Activated T-helper 17 cell treated with anti-CD3 and anti-CD28 coated beads, Interleukin-2, amount 50 U/mL, for 72 hours (primary cell): Measurements from ENCODE around the gene RINL. TPM values are rescaled to one million over a fixed set of nuclear protein-coding genes. Genes with fewer than 3 reads are reported as not detected.

Source experiments
- ATAC-seq: fragments of 150-1000 bp; cut with Tn5 transposase; replicated peaks from 2 replicates; pipeline ENCODE4 v1.10.0; 2021; ENCODE audit warnings: mild to moderate bottlenecking, moderate library complexity
- H3K27ac Mint-ChIP-seq: one replicate; pipeline ENCODE4 v1.8.0; 2022; ENCODE audit warnings: mixed read lengths
- H3K27me3 Mint-ChIP-seq: one replicate; pipeline ENCODE4 v1.8.0; 2022; ENCODE audit warnings: mixed read lengths
- H3K36me3 Mint-ChIP-seq: one replicate; pipeline ENCODE4 v1.8.0; 2022; ENCODE audit warnings: low read depth, mild to moderate bottlenecking, mixed read lengths
- H3K4me1 Mint-ChIP-seq: one replicate; pipeline ENCODE4 v1.8.0; 2022; ENCODE audit warnings: mixed read lengths
- H3K4me3 Mint-ChIP-seq: one replicate; pipeline ENCODE4 v1.8.0; 2022; ENCODE audit warnings: mild to moderate bottlenecking, mixed read lengths
- H3K9me3 Mint-ChIP-seq: one replicate; pipeline ENCODE4 v1.8.0; 2022; ENCODE audit warnings: mixed read lengths
- total RNA-seq, 2 donors: library from RNA; stranded (reverse); gene quantifications; one replicate each; pipeline ENCODE4 v1.2.3, GENCODE V29; 2022

The RINL gene
- total RNA-seq, 2 donors from 2014 or later, result 92.3 to 156 TPM

DNA sequence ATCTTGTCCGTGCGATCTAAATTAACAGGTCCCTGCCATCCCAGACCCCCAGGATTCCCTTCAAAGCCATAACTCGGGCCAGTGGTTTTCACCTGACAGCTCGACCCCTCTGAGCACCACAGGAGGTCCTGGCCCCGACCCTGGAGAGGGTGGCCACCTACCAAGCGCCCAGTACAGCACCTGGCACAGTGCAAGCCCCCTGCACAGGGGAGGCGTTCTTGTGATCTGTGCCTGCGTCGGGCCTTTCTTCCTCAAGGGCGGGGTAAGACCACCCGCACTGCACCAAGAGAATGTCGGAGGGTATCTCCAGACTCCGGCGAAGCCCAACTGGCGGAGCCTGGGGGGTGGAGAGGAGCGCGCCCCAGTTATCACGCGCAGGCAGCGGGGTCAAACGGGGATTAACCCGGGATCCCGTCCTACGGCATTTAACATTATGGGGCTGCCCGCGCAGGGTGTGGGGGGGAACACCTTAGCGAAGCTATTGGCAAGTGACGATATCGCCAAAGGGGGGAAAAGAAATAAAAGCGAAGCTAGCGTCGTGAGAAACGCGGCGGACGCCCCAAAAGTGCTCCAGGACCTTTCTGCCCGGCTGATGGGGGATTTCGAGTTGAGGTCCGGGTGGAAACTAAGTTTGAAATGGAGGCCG lies 27.0 kb downstream of the RINL start:
- ATAC-seq, result no peak
- Mint-ChIP-seq H3K4me3 (peak overlapping the region; percentile 99), H3K9me3 (no peaks in the 10 kb centered on the region), H3K36me3 (peaks cover 55% of the 10 kb centered on the region), H3K27ac (peak overlapping the region; percentile 99), H3K27me3 (no peaks in the 10 kb centered on the region), H3K4me1 (peaks cover 10% of the 10 kb centered on the region)

- Mint-ChIP-seq H3K36me3 (peaks cover 61% of the 10 kb centered on the region), H3K4me3 (peak overlapping the region; percentile 99), H3K9me3 (no peaks in the 10 kb centered on the region), H3K27me3 (no peaks in the 10 kb centered on the region), H3K4me1 (peaks cover 16% of the 10 kb centered on the region), H3K27ac (peak overlapping the region; percentile 99)
- ATAC-seq, result peak; percentile 81
Observed at GRCh38 chr19:38850436-38850975, 27.6 kb downstream of the RINL start.

DNA sequence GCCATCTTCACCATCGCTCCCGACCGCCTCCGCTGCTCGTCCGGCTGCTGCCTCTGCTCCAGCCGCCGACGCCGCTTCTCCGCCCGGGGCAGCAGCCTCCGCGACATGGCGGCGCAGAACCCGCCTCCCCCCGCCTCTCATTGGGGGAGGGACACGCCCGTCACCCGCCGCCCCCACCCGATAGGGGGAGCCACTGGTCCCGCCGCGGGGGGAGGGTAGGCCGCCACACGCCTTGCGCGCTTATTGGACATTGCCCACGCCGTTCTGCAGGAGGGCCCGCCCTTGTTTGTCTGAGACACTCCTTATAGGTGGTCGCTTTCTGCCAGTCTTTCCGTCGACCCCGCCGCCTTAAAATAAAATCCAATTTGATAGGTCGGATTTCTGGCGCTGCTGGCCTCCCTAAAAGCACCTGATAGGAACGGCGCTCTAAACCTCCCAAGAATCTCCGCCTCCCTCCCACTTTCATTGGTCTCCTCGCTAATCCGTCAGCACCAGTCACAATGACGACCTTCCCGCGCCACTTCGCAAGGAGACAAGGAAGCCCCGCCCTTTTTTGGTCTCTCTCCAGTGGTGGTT lies 28.1 kb downstream of the RINL start, which contains the start of gene HNRNPL:
HNRNPL (minus strand) TSS at position 127 of the 576 bp plus-strand sequence; CDS start at position 107, 20 bp downstream.
- Mint-ChIP-seq H3K9me3 (no peaks in the 10 kb centered on the region), H3K4me1 (peaks cover 21% of the 10 kb centered on the region), H3K27me3 (no peaks in the 10 kb centered on the region), H3K4me3 (peak within 1 kb of the TSS; percentile 99), H3K36me3 (peaks cover 66% of the 10 kb centered on the region), H3K27ac (peak within 1 kb of the TSS; percentile 99)
- peak; percentile 70 for ATAC-seq

GRCh38 chr19:38849147-38849859 lies 28.8 kb downstream of the RINL start:
- H3K27ac Mint-ChIP-seq, result peak overlapping the region; percentile 99
- H3K4me3 Mint-ChIP-seq, result peak overlapping the region; percentile 99
- H3K9me3 Mint-ChIP-seq, result no peaks in the 10 kb centered on the region
- H3K27me3 Mint-ChIP-seq, result no peaks in the 10 kb centered on the region
- H3K36me3 Mint-ChIP-seq, result peaks cover 73% of the 10 kb centered on the region
- ATAC-seq, result peak; percentile 30
- peaks cover 25% of the 10 kb centered on the region for H3K4me1 Mint-ChIP-seq

DNA sequence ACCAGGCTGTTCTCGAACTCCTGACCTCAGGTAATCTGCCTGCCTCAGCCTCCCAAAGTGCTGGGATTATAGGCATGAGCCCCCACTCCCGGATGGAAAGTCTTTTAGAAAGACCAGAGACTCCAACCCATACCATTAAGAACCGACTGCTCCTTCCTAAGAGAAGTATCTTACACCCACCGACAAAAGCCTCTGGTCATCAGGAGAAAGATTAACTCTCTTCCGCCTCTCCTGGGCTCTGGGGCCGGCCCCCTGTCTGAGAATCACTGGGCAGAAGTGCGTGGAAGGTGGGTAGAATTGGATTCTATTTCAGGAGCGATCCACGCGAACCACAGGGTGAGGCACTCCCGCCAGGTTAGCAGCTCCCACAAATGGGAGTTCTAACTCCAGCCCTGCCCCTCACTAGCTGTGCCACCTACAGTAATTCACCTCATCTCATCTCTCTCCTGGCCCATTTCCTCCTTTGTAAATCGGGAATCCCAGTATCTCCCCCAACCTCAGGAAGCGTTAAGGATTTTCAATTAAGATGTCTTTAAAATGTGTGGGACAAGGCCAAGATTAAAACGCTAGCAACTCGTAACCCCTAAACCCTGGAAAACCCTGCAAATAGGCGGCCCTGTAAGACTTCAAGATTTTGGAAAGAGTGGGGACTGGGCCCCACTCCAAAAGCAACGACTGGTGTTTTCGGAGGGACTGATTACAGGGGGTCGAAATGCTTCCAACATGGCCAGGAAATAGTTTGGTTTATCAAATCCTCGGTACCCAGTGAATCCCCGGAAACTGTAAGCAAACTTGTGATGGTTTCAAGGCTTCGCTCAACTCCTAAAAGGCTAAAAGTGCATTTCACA lies 29.6 kb downstream of the RINL start:
- H3K4me1 Mint-ChIP-seq, result peaks cover 31% of the 10 kb centered on the region
- no peaks in the 10 kb centered on the region for H3K27me3 Mint-ChIP-seq

GRCh38 chr19:38846097-38846496 lies 32.0 kb downstream of the RINL start:
- H3K4me3 Mint-ChIP-seq, result peak overlapping the region; percentile 99
- ATAC-seq, result no peak
- H3K36me3 Mint-ChIP-seq, result peaks cover 97% of the 10 kb centered on the region
- peaks cover 46% of the 10 kb centered on the region for H3K4me1 Mint-ChIP-seq
- no peaks in the 10 kb centered on the region for H3K27me3 Mint-ChIP-seq
- H3K27ac Mint-ChIP-seq, result peak overlapping the region; percentile 58
- no peaks in the 10 kb centered on the region for H3K9me3 Mint-ChIP-seq

More for the DNA sequence above, 29.6 kb downstream of the RINL start:
- no peak for ATAC-seq
- H3K27ac Mint-ChIP-seq, result peak overlapping the region; percentile 99
- H3K36me3 Mint-ChIP-seq, result peaks cover 81% of the 10 kb centered on the region
- H3K4me3 Mint-ChIP-seq, result peak overlapping the region; percentile 99
- no peaks in the 10 kb centered on the region for H3K9me3 Mint-ChIP-seq

- H3K4me3 Mint-ChIP-seq, result peak overlapping the region; percentile 99
Observed at GRCh38 chr19:38845374-38846024, 32.6 kb downstream of the RINL start.

DNA sequence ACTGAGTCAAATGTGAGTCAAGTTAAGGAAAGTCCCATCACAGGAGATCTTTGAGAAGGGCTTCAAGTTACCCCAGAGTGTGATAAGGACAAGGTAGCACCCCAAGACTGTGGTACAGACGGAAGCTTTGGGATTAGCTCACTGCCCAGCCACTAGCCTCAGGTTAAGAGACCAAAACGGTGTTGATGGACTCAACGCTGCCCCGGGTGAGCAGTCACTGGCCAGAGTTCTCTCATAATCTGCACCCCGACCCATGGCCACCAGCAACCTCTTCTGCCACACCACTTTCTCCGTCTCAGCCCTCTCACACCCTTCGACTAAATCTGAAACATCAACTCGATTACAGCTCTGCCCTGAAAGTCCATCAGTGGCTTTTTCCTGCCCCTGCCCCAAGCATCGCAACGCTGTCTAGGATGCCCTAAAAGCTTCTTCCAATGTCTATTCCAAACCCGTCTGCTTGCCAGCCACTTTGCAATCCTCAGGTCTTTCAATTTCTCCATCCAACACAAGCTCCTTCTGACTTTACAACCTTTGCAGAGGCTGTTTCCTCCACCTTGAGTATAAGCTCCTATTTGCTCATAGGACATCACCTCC lies 33.9 kb downstream of the RINL start:
- peaks cover 100% of the 10 kb centered on the region for H3K36me3 Mint-ChIP-seq
- H3K9me3 Mint-ChIP-seq, result no peaks in the 10 kb centered on the region
- H3K27ac Mint-ChIP-seq, result peak overlapping the region; percentile 89
- no peaks in the 10 kb centered on the region for H3K27me3 Mint-ChIP-seq
- peak; percentile 30 for ATAC-seq
- H3K4me1 Mint-ChIP-seq, result peaks cover 59% of the 10 kb centered on the region
- peak overlapping the region; percentile 99 for H3K4me3 Mint-ChIP-seq

More at GRCh38 chr19:38845374-38846024, 32.6 kb downstream of the RINL start:
- Mint-ChIP-seq H3K36me3 (peaks cover 100% of the 10 kb centered on the region), H3K9me3 (no peaks in the 10 kb centered on the region), H3K27me3 (no peaks in the 10 kb centered on the region), H3K4me1 (peaks cover 51% of the 10 kb centered on the region), H3K27ac (peak overlapping the region; percentile 58)
- ATAC-seq, result no peak

DNA sequence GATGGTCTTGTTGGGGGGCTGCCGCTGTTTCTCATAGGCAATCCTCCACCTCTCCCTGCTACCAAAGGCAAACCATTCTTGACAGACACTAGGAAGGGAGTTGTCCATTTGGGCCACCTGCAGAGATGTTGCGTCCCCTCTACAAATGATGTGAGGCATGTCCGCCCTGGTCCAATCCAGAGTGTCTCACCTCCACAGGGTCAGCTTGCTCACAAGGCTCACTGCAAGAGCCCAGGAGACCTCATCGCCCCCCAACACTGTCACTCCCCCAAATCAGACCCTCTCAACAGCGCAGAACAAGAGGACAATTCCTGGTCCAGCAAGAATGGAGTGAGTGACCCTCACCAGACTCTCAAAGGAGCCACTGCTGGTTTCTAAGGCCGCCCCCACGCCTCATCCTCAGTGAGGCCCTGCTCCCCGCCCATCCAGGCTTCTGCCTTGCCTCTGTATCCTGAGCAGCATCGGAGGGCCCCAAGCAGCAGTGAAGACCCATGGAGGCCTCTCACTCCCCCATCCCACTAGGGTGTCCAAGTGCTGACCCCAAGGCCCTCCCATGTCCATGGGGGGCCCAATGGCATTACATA lies 34.8 kb downstream of the RINL start:
- Mint-ChIP-seq H3K27me3 (no peaks in the 10 kb centered on the region), H3K27ac (peak overlapping the region; percentile 89), H3K9me3 (no peaks in the 10 kb centered on the region), H3K4me1 (peaks cover 67% of the 10 kb centered on the region), H3K36me3 (peaks cover 100% of the 10 kb centered on the region), H3K4me3 (peak overlapping the region; percentile 99)
- no peak for ATAC-seq

DNA sequence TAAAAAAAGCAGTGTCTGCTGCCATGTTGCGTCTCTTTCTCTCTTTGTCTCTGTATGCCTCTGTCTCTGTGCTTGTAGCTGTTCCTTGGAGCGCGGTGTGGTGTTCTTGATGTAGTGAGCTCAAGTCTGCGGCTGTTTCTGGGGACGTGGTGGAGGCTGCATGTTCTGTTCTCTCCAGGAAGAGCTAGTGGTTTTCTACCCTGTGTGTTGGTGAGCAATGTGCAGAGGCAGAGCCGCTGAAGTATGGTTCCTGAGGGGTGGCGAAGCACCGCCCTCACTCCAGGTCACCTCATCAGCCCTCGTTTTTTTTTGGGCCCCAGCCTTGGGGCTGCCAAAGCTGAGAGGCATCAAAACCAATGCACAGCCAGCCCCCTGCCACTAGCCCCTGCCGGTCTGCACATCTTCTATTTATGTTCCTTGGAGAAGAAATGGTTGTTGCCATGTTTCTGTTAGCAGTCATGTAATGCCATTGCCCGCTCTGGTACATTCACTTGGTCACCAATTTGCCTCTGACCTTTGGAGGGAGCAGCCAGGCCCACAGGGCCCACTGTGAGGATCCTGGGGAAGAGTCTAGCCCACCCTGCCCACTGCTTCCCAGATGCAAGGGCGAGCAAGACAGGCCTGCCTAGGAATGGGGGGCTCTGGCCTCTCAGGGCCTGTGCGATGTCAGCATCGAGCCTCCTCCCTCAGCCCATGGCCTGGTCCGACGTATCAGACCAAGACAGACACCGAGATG lies 35.5 kb downstream of the RINL start:
- ATAC-seq, result peak; percentile 81
- peaks cover 64% of the 10 kb centered on the region for H3K4me1 Mint-ChIP-seq
- H3K36me3 Mint-ChIP-seq, result peaks cover 100% of the 10 kb centered on the region
- H3K4me3 Mint-ChIP-seq, result peak overlapping the region; percentile 99
- H3K9me3 Mint-ChIP-seq, result no peaks in the 10 kb centered on the region
- no peaks in the 10 kb centered on the region for H3K27me3 Mint-ChIP-seq
- H3K27ac Mint-ChIP-seq, result peak overlapping the region; percentile 89

GRCh38 chr19:38841787-38842438 lies 36.2 kb downstream of the RINL start:
- peaks cover 64% of the 10 kb centered on the region for H3K4me1 Mint-ChIP-seq
- H3K4me3 Mint-ChIP-seq, result peak overlapping the region; percentile 99
- peak; percentile 10 for ATAC-seq
- no peaks in the 10 kb centered on the region for H3K9me3 Mint-ChIP-seq
- peaks cover 100% of the 10 kb centered on the region for H3K36me3 Mint-ChIP-seq
- peak overlapping the region; percentile 89 for H3K27ac Mint-ChIP-seq
- H3K27me3 Mint-ChIP-seq, result no peaks in the 10 kb centered on the region

GRCh38 chr19:38841180-38841766 lies 36.8 kb downstream of the RINL start:
- H3K27me3 Mint-ChIP-seq, result no peaks in the 10 kb centered on the region
- peak overlapping the region; percentile 99 for H3K4me3 Mint-ChIP-seq
- no peaks in the 10 kb centered on the region for H3K9me3 Mint-ChIP-seq

More at GRCh38 chr19:38841180-38841766, 36.8 kb downstream of the RINL start:
- H3K36me3 Mint-ChIP-seq, result peaks cover 100% of the 10 kb centered on the region
- peak overlapping the region; percentile 89 for H3K27ac Mint-ChIP-seq
- peaks cover 63% of the 10 kb centered on the region for H3K4me1 Mint-ChIP-seq
- ATAC-seq, result no peak
